Breast epithelium (tissue), 3 donors: Measurements from ENCODE around the gene SRGAP2C.
"Not testable (repeated sequence)": the region's sequence is repeated elsewhere in the genome, so short reads cannot be mapped to it uniquely, and the experiment has no call there.

Source experiments
- CTCF ChIP-seq, 3 donors: fragments of 450-650 bp; IDR thresholded peaks; one replicate each; pipeline ENCODE4 v1.5.1; 2016 to 2017; ENCODE audit warnings: antibody characterized with exemption in 3 of 3, mild to moderate bottlenecking in 3 of 3, moderate library complexity in 3 of 3
- POLR2A ChIP-seq: fragments of 450-650 bp; IDR thresholded peaks from one replicate; pipeline ENCODE4 v1.6.1; 2016; ENCODE audit warnings: antibody characterized with exemption, mild to moderate bottlenecking, moderate library complexity
- POLR2AphosphoS5 ChIP-seq, 3 donors: sonication (generic); formaldehyde crosslinking; IDR thresholded peaks; one replicate each; pipeline ENCODE4 v1.6.1; 2017; ENCODE audit warnings: antibody characterized with exemption in 3 of 3

- not testable (repeated sequence) for TF ChIP-seq POLR2AphosphoS5 (IDR thresholded peaks at IDR 0.05); CTCF (IDR thresholded peaks at IDR 0.05); POLR2A
These were observed 30.0 kb upstream of the SRGAP2C start for GRCh38 chr1:121154811-121155210.
